H4 (cell line): Measurements from ENCODE around the gene VSIR. TPM values are rescaled to one million over a fixed set of nuclear protein-coding genes. Genes with fewer than 3 reads are reported as not detected.

ENCODE experiments used
- DNase-seq: peaks from one replicate; pipeline ENCODE4 v3.0.0-alpha.2; 2015; ENCODE audit warnings: low spot score
- total RNA-seq: library from RNA; depleted of rRNA; stranded (reverse); fragments of >200 nt; shearing (Covaris generic); gene quantifications from 2 replicates; pipeline ENCODE4 v1.2.3, GENCODE V29; 2014

Gene VSIR
- total RNA-seq, 1 experiment from 2014 or later = 0.81 TPM

GRCh38 chr10:71763352-71764127, 9.8 kb downstream of the VSIR start:
- DNase-seq = no peak

DNA sequence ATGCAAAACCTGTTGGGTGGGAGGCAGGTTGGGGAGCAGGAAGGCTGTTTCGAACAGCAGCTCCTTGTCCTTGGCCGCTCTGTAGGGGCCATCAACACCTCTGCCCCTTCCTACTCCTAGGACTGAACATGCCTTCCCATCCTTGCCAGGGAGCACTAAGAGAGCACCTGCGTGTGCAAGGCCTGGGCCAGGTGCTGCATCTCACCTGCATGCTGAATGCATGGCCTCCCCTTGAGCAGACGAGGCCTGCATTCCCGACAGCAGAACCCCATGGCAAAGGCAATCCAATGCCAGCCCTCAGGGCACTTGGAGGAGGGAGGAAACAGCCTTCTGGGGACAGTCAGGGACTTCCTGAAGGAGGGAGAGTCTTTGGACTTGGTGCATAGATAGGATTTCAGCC, 11.0 kb downstream of the VSIR start:
- no peak for DNase-seq

- no peak for DNase-seq
These were observed 11.7 kb downstream of the VSIR start for GRCh38 chr10:71761541-71762113.

GRCh38 chr10:71761105-71761511, 12.2 kb downstream of the VSIR start:
- no peak for DNase-seq

- DNase-seq = no peak
These were observed 15.9 kb downstream of the VSIR start for GRCh38 chr10:71757399-71757922.

GRCh38 chr10:71756311-71757191, 16.8 kb downstream of the VSIR start:
- no peak for DNase-seq

DNA sequence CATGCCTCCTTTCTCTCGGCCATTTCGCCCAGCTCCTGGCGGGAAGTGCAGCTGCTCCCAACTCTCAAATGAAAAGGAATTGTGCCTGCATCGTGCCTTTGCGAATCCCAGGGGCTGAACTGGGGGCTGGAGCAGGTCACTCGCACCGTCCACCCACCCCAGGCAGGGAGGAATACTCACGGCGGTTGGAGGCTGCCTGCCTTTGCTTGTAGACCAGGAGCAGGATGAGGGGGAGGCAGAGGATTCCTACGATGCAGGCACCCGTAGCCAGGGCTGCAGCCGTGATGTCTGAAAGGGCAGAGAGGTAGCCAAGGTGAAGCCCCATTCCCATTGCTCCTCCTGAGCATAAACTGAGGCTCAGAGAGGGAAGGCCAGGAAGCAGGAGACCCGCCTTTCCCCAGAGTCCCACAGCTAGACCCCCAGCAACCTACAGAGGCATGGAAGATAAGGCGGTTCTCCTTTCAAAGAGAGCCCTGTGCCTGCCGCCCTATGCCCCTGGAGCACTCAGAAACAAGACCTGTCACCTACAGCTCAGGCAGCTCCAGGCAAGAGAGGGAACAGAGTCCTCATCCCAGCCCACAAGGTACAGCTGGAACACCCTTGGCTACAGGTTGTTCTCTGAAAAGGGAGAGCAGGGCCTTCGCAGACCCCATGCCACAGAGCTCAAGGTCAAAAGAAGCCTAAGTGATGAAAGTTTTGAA, 18.0 kb downstream of the VSIR start:
- no peak for DNase-seq

DNA sequence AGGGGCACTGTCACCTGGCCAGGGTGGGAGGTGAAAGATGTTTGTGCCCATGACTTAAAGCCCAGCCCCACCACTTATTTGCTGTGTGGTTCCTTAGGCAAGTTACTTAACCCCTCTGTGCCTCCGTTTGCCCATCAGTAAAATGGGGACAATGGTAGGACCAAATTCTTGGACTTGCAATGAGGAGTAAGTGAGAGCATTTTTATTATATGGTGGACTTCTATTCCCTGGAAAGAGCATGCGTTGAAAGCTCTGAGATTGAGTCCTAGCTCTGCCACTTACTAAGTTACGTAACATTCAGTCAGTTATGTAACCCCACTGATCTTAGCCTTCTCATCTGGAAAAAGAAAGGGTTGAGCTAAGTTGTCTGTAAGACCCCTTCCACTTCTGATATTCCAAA, 18.8 kb downstream of the VSIR start:
- no peak for DNase-seq

DNA sequence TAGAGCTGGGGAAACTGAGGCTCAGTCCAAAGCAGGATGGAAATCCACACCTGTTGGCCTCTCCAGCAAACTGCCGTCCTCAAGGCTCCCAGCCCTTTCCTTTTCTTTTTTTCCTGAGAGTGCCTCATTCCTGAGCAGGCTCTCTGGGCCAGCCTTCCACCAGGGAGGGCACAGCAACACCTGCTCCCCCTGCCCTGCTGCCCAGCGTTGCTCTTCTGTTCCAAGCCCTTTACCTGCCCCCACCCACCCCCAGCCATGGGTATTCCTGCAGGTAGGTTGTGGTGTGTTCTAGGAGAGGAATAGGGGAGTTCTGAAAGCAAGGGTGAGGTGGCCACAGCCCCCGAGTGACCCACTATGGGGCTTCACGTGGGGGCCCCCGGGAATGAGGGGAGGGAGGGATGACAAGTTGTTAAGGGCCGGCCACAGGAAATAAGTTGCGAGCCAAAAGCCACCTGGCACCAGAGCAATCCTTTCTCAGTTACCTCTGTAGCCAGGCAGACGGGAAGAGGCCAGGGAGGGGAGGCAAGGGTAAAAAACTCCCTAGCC, 19.3 kb downstream of the VSIR start:
- no peak for DNase-seq

DNA sequence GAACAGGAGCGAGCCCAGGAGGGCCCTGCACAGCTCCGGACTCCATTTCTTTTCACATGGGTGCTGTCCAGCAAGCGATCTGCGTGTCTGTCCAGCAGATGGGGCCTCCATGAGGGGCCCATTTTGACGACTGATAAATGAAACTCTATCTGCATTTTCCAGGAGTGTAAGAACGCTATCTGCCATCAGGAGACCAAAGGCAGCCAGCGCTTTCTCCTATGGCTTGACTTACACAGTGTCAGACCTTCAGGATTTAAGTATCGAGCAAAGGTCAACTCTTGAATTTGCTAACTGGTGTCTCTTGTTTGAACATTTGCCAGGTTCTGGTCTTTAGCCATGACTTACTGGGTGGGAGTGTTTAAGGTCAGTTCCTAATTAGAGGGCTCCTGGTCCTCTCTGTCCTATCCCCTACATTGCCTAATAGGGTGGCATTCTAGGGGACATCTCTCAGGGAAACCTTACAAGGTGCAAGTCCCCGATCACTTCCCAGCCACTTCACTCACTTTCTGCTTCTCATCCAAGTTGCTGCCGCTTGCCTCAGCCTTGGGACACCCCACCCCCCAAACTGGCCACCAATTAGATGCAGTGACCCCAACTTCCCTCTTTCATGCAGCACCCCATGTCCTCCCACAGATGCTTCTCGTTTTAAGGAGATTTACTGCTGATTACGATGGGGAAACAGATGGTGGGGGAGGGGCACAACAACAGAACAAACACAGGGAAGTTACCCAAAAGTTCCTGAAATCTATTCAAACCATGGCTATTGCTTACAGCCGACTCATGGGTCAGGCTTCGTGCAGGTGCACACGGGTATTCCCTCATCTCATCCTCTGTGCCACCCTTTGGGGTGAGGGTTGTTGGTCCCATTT, 20.0 kb downstream of the VSIR start:
- DNase-seq = no peak

- no peak for DNase-seq
These were observed 20.8 kb downstream of the VSIR start for GRCh38 chr10:71752391-71753090.

- DNase-seq = no peak
These were observed 21.6 kb downstream of the VSIR start for GRCh38 chr10:71751515-71752224.

- DNase-seq = no peak
These were observed 22.3 kb downstream of the VSIR start for GRCh38 chr10:71750986-71751385.

DNA sequence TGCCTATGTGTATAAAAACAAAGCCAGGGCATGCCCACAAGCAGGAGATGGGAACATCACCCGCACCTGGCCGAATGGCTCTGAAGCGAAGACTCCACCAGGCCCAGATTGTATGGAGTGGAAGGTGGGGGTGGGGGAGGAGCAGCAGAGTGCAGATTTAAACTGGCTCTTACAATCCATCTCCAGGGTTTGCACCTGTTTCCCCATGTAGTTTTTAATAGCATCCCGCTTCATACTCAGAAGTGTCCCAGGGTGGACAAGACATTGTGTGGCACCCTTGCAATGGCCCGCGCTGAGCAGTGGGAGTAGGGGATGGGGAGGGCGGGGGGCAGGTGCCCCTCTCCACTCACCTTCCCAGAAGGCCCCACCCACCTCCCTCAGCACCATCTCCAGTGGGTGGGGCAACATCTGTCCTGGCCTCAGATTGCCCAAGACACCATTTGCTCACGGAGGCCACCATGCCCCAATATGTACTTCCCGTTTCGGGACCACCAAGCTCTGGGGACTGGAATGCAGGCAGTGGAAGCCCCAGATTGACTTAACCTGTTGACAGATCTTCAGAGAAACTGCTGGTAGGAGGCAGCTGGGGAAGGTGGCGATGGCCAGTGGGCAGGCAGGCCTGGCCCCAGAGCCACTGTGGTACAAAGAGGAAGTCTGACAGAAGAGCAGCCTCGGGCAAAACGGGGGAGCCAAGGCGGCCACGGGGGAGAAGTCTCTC, 23.0 kb downstream of the VSIR start:
- DNase-seq = no peak

DNA sequence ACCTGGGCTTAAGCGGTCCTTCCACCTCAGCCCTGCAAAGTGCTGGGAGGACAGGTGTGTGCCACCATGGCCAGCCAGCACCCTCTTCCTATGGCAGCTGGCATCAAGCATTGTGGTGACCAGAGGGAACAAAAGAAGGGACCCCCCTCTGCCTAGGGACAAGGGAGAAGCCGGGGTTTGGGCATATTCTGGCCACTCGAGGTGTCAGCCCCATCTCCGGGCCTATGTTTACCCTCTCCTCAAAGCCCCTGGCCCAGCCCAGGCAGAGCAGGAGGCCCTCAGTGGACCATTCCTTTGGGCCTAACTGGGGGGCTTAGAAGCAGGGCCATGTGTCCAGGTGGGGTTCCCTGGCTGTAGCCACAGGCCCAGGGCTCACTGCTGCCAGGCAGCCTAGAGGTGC, 23.9 kb downstream of the VSIR start:
- no peak for DNase-seq

DNA sequence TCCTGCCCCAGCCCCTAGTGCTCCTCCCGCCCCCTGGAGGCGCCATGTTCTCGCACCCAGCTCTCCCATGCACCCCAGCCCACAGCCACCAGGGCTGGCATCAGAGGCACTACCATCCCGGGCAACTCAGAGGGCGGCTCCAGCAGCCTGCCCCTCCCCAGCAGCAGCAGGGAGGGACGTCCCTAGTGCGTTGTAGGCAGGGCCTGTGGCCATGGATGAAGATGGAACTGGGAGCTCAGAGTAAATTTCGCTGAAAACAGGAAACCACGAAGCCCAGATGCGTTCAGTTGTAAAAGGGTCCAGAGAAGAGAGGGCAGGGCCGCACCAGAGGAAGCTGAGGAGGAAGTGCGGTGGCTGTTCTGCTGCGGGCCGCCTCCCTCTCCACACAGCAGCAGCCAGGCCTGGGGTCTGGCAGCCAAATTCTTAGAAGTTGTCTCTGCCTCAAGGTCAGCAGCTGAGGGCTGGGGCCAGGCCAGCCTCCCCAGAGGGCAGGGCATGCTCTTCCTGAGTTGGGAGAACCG, 24.6 kb downstream of the VSIR start:
- no peak for DNase-seq

DNA sequence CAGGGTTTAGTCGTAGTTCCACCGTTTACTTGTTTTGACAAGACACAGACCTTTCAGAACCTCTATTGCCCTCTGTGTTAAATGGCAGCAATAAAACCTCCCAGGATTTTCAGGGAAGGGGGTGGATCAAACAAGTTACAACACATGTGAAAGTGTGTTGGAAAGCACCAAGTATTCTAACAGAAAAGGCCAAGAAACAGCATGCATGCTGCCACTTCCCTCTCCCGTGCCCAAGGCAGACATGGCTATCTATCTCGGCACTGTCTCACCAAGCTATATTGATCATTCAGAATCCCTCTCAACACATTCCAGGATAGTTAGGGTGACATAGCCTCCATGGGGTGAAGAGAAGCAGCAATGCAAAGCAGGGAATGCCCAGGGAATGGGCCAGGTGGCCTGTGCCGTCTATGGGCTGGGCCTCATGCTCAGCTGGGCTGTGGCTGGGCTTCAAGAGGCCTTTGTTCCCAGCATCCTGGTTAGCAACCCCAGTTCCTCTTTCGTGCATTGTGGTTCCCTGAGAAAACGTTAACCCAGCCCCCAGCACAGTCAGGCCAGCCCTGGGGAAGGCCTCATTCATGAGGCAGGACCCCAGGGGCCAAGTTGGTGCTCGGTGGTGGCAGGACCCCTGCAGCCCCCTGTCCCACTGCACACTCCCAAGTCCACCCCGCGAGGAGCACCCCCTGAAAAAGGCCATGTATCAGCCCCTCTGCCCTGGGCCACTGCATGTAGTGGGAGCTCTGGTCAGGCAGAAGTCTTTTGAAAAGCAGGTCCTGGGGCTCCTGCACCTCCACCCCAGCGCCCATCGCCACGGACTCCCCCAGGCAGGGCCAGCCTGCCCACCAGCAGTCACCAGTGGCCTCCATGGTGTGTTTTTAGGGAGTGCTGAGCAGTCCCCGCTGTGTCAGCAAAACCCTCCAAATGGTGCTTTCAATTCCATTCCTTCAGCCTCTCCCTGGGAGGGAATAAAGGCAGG, 25.5 kb downstream of the VSIR start:
- DNase-seq = no peak
